NCI-H2171 (cell line): ENCODE data around the gene SNAPC2.
"Not testable (repeated sequence)": the region's sequence is repeated elsewhere in the genome, so short reads cannot be mapped to it uniquely, and the experiment has no call there.

Source experiments
- DNase-seq: peaks from one replicate; lab custom pipeline; 2025; lab: John Stamatoyannopoulos, UW

The SNAPC2 gene

GRCh38 chr19:7933828-7934725 is 13.9 kb downstream of the SNAPC2 start:
- DNase-seq = no peak

DNA sequence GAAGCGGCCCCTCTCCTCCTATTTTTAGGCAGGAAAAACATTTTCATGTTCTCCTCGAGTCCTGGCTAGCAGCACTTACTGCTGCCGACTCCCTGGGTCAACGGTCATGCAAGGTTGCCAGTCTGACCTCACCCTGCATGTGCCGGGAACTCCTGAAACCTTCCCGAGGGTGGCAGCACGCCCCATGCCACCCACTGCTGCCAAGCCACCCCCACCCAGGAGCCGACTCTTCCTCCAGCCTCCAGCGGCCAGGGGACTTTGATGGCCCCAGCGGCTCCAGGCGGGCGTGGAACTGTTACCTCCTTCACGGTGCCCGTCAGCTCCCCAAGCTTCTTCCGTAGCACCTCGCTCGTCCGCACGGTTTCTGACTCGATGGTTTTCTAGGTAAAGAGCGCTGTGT is 14.6 kb downstream of the SNAPC2 start:
- DNase-seq = no peak

GRCh38 chr19:7940841-7941240 is 20.7 kb downstream of the SNAPC2 start:
- DNase-seq = no peak

- DNase-seq = no peak
Observed at GRCh38 chr19:7941895-7942596, 21.9 kb downstream of the SNAPC2 start.

- no peak for DNase-seq
Observed at GRCh38 chr19:7942981-7943443, 22.9 kb downstream of the SNAPC2 start.

GRCh38 chr19:7943444-7944176 is 23.5 kb downstream of the SNAPC2 start, which contains the start of gene TIMM44:
Gene TIMM44 (minus strand): TSS chr19:7943666. CDS start chr19:7943651, 15 bp downstream.
- peak; percentile 99 for DNase-seq

- peak; percentile 98 for DNase-seq
Observed at GRCh38 chr19:7944177-7944761, 24.1 kb downstream of the SNAPC2 start.

GRCh38 chr19:7947939-7948338 is 27.8 kb downstream of the SNAPC2 start:
- DNase-seq = no peak

GRCh38 chr19:7953060-7953459 is 32.9 kb downstream of the SNAPC2 start:
- DNase-seq = no peak

DNA sequence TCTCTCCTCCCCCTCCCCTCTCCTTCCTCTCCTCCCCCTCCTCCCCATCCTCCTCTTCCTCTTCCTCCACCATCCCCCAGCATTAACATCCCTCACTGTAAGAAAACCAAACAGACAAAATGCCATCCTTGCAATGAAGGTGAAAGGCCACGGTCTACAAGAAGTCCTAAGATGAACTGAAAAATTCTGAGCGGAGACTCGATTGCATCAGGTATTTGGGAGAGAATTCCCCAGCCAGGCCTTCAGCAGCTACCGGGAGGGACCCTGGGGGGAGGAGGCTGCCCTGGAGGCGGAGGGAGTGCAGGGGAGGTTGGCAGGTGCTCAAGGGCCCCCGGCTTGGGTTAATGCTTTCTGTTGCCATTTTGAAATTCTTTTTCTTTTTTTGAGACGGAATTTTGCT is 33.4 kb downstream of the SNAPC2 start:
- no peak for DNase-seq

- no peak for DNase-seq
Observed at GRCh38 chr19:7955696-7956095, 35.6 kb downstream of the SNAPC2 start.

- no peak for DNase-seq
Observed at GRCh38 chr19:7959211-7959610, 39.1 kb downstream of the SNAPC2 start.

- DNase-seq = not testable (repeated sequence)
Observed at GRCh38 chr19:7961082-7961481, 40.9 kb downstream of the SNAPC2 start.

DNA sequence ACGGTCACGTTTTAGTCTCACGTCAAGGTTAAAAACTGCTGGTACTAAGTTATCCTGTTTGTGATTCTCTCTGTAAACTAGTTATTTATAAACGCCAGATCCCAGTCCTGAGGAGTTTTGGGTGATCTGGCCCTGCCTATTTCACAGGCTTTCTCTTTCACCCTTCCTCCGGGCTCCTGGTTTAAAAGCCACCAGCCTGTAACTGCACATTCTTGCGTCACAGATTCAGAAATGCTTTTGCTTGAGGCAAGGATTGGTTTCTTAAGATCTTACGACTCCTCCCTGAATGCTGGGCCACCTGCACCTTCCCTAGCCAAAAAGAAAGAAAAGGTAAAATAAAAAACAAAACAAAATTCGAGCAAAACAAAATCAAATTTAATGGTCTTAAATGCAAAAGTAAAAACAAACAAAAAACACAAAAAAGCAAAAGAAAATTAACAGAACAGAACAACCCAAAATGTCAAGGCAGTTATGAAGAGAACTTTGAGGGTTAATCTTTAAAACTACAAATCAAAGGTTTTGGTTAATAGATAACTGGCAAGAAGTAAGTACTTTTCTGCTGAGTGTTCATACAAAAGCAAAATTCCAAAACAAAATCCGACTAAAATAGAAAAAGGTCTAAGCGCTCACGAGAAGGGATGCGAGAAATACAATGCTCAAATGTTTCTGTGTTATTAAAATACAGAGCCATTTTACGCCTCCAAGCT is 41.9 kb downstream of the SNAPC2 start:
- no peak for DNase-seq

DNA sequence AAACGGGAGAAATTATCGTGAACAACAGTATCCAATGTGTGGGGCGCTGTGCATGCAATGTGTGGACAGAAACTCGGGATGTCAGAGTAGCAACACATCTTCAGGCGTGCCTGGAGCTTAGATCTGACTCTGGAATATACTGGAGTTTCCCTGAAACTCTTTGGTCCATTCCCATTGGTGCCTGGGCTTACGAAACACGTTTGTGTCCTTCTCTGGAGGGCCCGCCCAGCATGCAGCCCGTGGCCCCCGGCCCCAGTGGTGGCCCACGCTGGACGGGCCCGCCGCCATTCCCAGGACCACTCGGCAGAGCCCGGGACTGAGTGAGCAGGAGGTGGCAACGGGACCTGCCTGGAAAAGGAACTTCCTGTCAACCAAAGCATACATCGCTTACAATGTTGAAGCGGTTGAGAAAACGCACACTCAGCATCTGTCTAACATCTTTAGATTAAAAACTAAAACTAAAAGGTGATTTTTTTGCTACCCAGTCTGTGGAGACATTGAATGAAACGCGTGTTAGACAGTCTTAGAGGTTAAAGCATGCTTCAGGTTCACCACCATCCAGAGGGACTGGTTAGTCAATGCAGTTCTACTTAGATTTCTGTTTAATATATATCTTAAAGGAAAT is 42.6 kb downstream of the SNAPC2 start:
- DNase-seq = no peak

GRCh38 chr19:7963566-7963965 is 43.4 kb downstream of the SNAPC2 start:
- DNase-seq = no peak

- no peak for DNase-seq
Observed at GRCh38 chr19:7965259-7965841, 45.2 kb downstream of the SNAPC2 start.

DNA sequence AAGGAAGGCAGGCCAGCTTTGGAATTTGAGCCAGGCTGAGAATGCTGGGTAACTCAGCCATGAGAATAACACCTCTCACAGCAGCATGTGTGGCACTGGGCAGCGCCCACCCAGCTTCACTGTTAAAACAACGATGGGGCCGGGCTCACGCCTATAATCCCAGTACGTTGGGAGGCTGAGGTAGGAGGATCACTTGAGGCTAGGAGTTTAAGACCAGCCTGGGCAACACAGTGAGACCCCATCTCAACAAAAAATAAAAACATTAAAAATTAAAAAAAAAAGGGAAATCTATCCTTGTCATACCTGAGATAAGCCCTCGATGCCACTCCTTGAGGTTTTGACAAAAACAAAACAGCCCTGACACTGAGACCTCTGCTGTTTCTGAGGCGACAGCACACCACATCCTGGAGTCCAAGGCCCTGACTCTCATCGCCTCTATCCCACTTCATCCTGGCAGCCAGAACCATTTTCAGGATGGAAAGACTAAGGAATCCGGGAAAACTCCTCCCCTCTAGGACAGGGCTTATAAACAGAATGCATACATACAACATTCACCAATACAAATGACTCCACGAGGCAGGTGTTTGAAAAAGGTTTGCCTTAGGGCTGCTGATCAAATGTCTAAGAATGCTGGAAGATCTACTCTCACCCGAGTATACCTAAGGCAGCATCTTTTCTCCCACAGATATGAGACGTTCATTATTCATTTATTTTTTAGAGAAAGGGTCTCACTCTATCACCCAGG is 46.0 kb downstream of the SNAPC2 start:
- DNase-seq = no peak

GRCh38 chr19:7968008-7968795 is 48.1 kb downstream of the SNAPC2 start:
- no peak for DNase-seq
